Endodermal cell (in vitro differentiated cells): ENCODE measurements around the gene CCSER1. TPM values are rescaled to one million over a fixed set of nuclear protein-coding genes. Genes with fewer than 3 reads are reported as not detected.

Experiments
- DNase-seq: peaks from one replicate; pipeline ENCODE4 v3.0.0-alpha.2; 2017
- H3K27ac ChIP-seq: 2 replicates; pipeline ENCODE4 v1.5.1; 2013; ENCODE audit warnings: mild to moderate bottlenecking, low read depth, low read length, moderate library complexity
- H3K27me3 ChIP-seq: 2 replicates; pipeline ENCODE4 v1.6.1; 2013; ENCODE audit warnings: mild to moderate bottlenecking, low read length, moderate library complexity; ENCODE audit not compliant: insufficient read depth, control insufficient read depth, poor library complexity, severe bottlenecking
- H3K36me3 ChIP-seq: 2 replicates; pipeline ENCODE4 v1.7.0; 2013; ENCODE audit warnings: mild to moderate bottlenecking, low read length, moderate library complexity; ENCODE audit not compliant: control insufficient read depth, insufficient read depth
- H3K4me1 ChIP-seq: one replicate; pipeline ENCODE4 v1.7.0; 2013; ENCODE audit warnings: low read length; ENCODE audit not compliant: control insufficient read depth, insufficient read depth
- H3K4me3 ChIP-seq: 2 replicates; pipeline ENCODE4 v1.5.1; 2013; ENCODE audit warnings: mild to moderate bottlenecking, low read length, moderate library complexity
- H3K9ac ChIP-seq: 2 replicates; pipeline ENCODE4 v1.6.1; 2013; ENCODE audit warnings: mild to moderate bottlenecking, low read length, moderate library complexity; ENCODE audit not compliant: poor library complexity, severe bottlenecking; ENCODE audit errors: extremely low read depth
- H3K9me3 ChIP-seq: 2 replicates; pipeline ENCODE4 v1.6.1; 2013; ENCODE audit warnings: mild to moderate bottlenecking, low read length, moderate library complexity; ENCODE audit not compliant: control insufficient read depth
- H3K27ac Mint-ChIP-seq: 2 replicates; pipeline ENCODE4 v1.8.0; 2020; ENCODE audit warnings: mixed read lengths
- H3K27me3 Mint-ChIP-seq: 2 replicates; pipeline ENCODE4 v1.8.0; 2021; ENCODE audit warnings: mild to moderate bottlenecking, mixed read lengths; ENCODE audit not compliant: insufficient read depth
- H3K36me3 Mint-ChIP-seq: 2 replicates; pipeline ENCODE4 v1.8.0; 2020; ENCODE audit warnings: low read depth, mixed read lengths
- H3K4me1 Mint-ChIP-seq: 2 replicates; pipeline ENCODE4 v1.8.0; 2020; ENCODE audit warnings: mixed read lengths
- H3K4me3 Mint-ChIP-seq: 2 replicates; pipeline ENCODE4 v1.8.0; 2020; ENCODE audit warnings: mild to moderate bottlenecking, moderate library complexity, mixed read lengths
- H3K9me3 Mint-ChIP-seq: 2 replicates; pipeline ENCODE4 v1.8.0; 2020; ENCODE audit warnings: mild to moderate bottlenecking, mixed read lengths
- CTCF ChIP-seq: fragments of 200-600 bp; sonication (generic); conservative IDR thresholded peaks from 2 replicates; pipeline ENCODE4 v1.5.0; 2021; ENCODE audit warnings: antibody characterized with exemption, mild to moderate bottlenecking
- WGBS, 2 experiments: methylation state at CpG; one replicate each; pipeline versions ENCODE4 v1.1.5 to v1.1.7; 2013; ENCODE audit warnings: missing lambda C conversion rate in 2 of 2, mixed read lengths in 1 of 2; ENCODE audit not compliant: insufficient coverage in 1 of 2, insufficient read length in 1 of 2; 5-methylcytosine and 5-hydroxymethylcytosine counted together
- total RNA-seq, 2 donors: library from RNA; stranded (reverse); fragmentation: NEBNext Ultra II Directional in 1 of 2; extraction: Animal tissue kit (Norgen Biotek cat#: 25700) in 1 of 2; gene quantifications; 2 replicates in 1 of 2; 3 replicates in 1 of 2; pipeline ENCODE4 v1.2.1, GENCODE V29; 2021

Gene CCSER1
- total RNA-seq, 2 donors from 2014 or later, result 1.1 to 2.2 TPM

GRCh38 chr4:90084967-90085295 is 42.3 kb upstream of the CCSER1 start:
- no peaks in the 10 kb centered on the region for H3K36me3 ChIP-seq
- Mint-ChIP-seq H3K36me3 (no peaks in the 10 kb centered on the region), H3K27me3 (peaks cover 4% of the 10 kb centered on the region), H3K4me1 (peaks cover 13% of the 10 kb centered on the region), H3K4me3 (no peak overlapping the region), H3K9me3 (no peaks in the 10 kb centered on the region), H3K27ac (no peak overlapping the region)
- no peak overlapping the region for H3K4me3 ChIP-seq
- H3K9ac ChIP-seq, result no peak overlapping the region
- no peak overlapping the region for H3K27ac ChIP-seq
- H3K9me3 ChIP-seq, result no peaks in the 10 kb centered on the region
- DNase-seq, result no peak
- H3K4me1 ChIP-seq, result peaks cover 5% of the 10 kb centered on the region
- 83 to 92% methylated on average over 2 to 5 of the region's 5 CpGs for WGBS, 2 experiments
- H3K27me3 ChIP-seq, result no peaks in the 10 kb centered on the region
- TF ChIP-seq CTCF, result no peak

GRCh38 chr4:90093526-90093925 is 33.7 kb upstream of the CCSER1 start:
- no peak for DNase-seq
- Mint-ChIP-seq H3K4me3 (no peak overlapping the region), H3K4me1 (no peaks in the 10 kb centered on the region), H3K36me3 (no peaks in the 10 kb centered on the region), H3K9me3 (no peaks in the 10 kb centered on the region), H3K27ac (no peak overlapping the region), H3K27me3 (no peaks in the 10 kb centered on the region)
- H3K27ac ChIP-seq, result no peak overlapping the region
- TF ChIP-seq CTCF, result no peak
- no peaks in the 10 kb centered on the region for H3K4me1 ChIP-seq
- H3K9me3 ChIP-seq, result no peaks in the 10 kb centered on the region
- no peaks in the 10 kb centered on the region for H3K36me3 ChIP-seq
- H3K4me3 ChIP-seq, result no peak overlapping the region
- H3K9ac ChIP-seq, result no peak overlapping the region
- 100% methylated on average over 2 of the region's 2 CpGs; no CpG with 5 or more reads in 1 of the 2 experiments for WGBS, 2 experiments
- no peaks in the 10 kb centered on the region for H3K27me3 ChIP-seq

- Histone ChIP-seq H3K9me3 (no peaks in the 10 kb centered on the region), H3K4me3 (no peak overlapping the region), H3K27ac (no peak overlapping the region), H3K4me1 (no peaks in the 10 kb centered on the region), H3K27me3 (no peaks in the 10 kb centered on the region), H3K36me3 (no peaks in the 10 kb centered on the region), H3K9ac (no peak overlapping the region)
- Mint-ChIP-seq H3K27ac (no peak overlapping the region), H3K36me3 (no peaks in the 10 kb centered on the region), H3K4me1 (no peaks in the 10 kb centered on the region), H3K9me3 (no peaks in the 10 kb centered on the region), H3K27me3 (no peaks in the 10 kb centered on the region), H3K4me3 (no peak overlapping the region)
- no peak for TF ChIP-seq CTCF
- WGBS, 2 experiments, result 80% methylated on average over 1 of the region's 1 CpG
- no peak for DNase-seq
These were observed 32.2 kb upstream of the CCSER1 start for GRCh38 chr4:90095000-90095399.
